Measurements from ENCODE around the gene OR2F2.

Gene OR2F2

DNA sequence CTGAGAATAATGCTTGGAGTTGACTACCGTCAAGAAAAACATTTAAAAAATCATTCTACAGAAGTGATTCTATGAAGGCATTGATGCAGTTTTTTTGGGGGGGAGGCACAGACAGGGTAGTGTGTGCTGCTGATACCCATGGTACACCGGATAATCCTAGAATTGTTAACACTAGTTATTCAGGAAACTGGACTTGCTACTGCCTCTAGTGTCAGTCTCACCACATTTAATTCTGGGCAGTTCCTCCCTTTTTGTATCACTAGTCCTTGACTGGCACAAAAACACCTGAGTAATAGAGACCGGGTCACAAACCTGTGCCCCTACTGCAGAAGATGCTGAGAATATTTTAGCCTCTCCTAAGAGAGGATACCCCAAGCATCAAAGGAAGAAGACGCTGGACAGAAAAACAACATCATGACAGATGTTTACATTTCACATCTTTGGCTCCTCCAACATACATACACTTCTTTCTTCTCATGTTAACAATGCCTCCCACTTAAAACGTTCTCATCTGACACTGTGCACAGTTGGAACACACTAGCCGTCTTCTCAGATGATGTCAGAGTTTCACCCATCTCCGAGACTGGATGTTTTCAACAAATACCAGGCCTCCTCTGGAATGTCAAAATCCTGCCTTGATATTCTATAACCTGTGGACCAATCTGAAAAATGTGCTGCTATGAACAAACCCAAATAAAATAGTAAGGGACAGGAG lies 19.9 kb upstream of the OR2F2 start:
- no peak for DNase-seq (ENCODE audit: extremely low read depth, low read depth)
- TF ChIP-seq, protein P1, sequence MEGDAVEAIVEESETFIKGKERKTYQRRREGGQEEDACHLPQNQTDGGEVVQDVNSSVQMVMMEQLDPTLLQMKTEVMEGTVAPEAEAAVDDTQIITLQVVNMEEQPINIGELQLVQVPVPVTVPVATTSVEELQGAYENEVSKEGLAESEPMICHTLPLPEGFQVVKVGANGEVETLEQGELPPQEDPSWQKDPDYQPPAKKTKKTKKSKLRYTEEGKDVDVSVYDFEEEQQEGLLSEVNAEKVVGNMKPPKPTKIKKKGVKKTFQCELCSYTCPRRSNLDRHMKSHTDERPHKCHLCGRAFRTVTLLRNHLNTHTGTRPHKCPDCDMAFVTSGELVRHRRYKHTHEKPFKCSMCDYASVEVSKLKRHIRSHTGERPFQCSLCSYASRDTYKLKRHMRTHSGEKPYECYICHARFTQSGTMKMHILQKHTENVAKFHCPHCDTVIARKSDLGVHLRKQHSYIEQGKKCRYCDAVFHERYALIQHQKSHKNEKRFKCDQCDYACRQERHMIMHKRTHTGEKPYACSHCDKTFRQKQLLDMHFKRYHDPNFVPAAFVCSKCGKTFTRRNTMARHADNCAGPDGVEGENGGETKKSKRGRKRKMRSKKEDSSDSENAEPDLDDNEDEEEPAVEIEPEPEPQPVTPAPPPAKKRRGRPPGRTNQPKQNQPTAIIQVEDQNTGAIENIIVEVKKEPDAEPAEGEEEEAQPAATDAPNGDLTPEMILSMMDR (IDR thresholded peaks at IDR 0.05; ENCODE audit: low read depth, low read length), result no peak

DNA sequence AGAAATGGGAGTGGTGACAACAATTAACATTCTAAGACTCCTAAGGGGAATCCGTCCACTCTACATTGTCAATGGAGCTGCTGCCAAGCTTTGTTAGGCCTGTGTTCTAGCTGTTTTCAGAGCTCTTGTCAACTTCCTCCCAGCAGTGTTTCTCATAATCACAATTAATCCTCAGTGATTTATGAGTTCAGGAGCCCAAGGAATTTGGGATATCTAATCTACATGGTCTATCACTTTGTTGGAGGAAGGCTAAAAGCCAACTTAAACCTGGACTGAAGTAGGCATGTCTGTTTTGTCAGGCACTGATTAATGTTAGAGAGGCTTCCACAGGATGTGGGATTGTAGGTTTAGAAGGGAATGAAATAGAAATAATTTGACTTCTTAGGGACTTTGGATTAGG lies 10.2 kb upstream of the OR2F2 start:
- TF ChIP-seq, protein P1 (IDR thresholded peaks at IDR 0.05; ENCODE audit: low read depth, low read length), result no peak
- no peak for DNase-seq (ENCODE audit: extremely low read depth, low read depth)

DNA sequence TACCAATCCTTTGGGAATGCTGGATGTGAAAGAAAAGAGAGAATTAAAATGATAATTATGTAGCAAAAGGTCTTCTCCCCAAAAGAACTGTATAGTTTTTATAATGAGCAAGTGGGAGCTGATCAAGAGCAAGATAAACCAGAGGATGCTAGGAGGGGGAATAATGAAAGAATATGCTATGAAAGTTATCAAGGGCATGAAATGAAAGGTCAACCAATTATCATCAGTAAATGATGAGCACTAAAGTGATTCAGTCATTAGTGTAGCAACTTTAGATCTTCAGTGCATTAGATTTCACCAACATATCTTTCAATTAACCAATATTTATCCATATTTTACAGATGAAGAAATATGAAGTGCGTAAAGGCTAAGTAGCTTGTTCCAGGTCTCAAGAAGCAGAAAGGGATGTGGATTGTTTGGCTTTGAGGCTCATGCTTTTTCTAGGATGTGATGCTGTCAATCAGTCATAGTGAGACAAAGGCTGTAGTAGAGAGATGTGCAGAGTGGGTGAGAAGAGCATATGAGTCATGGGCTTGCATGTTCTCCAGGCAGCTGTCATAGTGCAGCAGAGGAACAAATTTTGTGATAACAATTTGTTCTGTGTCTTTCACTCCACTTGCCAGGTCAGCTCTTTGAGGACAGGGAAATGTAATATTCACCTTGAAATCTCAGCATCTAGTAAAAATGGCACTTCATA lies 5.7 kb upstream of the OR2F2 start:
- no peak for DNase-seq (ENCODE audit: extremely low read depth, low read depth)
- TF ChIP-seq, protein P1 (IDR thresholded peaks at IDR 0.05; ENCODE audit: low read depth, low read length), result no peak

DNA sequence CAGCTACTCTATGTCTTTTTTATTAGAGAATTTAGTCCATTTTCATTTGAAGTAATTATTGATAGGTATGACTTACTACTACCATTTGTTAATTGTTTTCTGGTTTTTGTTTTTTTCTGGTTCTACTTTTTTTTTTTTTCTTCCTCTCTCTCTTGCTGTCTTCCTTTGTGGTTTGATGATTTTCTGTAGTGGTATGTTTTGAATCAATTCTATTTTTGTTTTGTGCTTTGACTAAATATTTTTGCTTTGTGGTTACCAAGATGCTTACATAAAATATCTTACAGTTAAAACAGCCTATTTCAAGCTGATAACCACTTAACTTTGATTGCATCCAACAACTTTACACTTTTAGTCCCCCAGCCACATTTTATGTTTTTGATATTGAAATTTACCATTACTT lies 3.3 kb upstream of the OR2F2 start:
- DNase-seq (ENCODE audit: extremely low read depth, low read depth), result no peak

DNA sequence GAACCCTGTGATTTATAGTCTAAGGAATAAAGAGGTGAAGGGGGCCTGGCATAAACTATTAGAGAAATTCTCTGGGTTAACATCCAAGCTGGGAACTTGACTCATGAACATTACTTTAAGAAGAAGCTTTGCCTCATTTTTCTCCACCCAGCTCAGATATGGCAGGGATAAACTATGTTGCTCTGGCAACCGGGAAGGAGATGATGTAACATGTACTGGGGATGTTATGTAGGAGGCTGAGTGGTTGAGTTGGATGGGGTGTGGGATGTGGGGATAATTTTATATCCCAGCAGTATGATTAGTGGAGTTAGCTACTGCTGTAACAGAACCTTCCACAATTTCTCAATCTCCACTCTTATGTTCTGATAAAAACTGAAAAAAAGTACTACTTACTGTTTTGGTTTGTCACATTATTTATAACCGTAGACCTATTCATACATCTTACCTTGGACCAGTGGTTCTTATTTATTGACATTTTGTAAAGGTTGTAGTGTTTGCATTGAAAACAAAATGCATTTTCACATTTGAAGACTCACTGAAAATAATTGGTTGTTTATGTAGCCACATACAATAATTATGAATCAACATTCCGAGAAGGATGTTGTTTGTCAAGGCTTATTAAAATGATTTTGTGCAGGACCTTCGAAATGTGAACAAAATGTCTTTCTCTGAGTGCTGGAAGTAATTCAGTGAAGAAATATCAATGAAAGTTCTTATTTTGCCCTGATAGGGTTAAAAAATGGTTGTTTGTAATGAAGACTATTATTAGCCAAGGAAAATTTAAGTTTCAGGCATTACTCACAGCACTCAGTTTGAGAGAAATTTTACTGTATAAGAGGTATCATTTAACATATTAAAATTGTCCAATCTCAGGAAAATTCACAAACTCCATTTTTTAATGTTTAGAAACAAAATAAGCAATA lies 1.3 kb downstream of the OR2F2 start:
- peak; percentile 68 for DNase-seq (ENCODE audit: extremely low read depth, low read depth)
- TF ChIP-seq, protein P1 (IDR thresholded peaks at IDR 0.05; ENCODE audit: low read depth, low read length), result no peak

More for the DNA sequence above, 3.3 kb upstream of the OR2F2 start:
- TF ChIP-seq, protein P1 (IDR thresholded peaks at IDR 0.05; ENCODE audit: low read depth, low read length), result no peak

DNA sequence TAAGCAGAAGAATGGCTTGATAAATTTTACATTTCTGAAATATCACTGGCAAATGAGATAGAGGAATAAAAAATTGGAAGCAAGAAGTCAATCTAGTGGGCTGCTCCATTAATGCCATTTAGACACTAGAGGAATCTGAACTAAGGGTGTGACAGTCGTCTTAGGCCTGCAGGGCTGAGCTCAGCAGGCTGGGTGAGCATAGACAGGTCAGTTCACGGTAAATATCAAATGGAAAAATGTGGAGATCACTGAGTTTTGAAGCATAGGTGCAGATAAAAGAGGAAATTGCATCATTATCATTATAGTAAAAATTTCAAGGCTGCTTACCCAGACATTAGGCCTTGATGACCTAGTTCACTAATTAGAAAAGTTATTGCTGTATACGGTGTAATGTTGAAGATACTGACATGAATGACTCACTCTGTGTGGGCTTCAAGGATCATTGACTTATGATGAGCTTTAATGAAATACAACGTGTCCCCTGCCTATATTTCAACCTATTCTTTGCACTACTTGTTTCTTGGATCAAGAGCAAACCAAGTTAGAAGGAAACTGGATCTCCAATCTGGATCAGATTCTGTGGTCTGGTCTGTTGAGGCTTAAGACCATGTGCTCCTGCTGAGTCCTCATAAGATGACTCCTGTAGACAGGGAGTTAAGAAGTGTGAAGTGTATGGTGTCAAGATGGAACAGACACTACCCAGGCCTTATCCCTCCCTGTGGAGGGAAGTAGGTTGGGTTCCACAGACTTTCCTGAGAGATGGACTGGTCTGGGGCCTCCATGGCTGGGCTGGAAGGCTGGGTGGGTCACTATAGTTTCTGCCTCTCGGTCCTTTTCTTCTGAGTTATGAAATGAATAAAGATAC lies 3.6 kb downstream of the OR2F2 start:
- DNase-seq (ENCODE audit: extremely low read depth, low read depth), result no peak
- TF ChIP-seq, protein P1 (IDR thresholded peaks at IDR 0.05; ENCODE audit: low read depth, low read length), result no peak
